Adrenal gland (tissue), 12 donors: ENCODE data around the gene TSPAN32. TPM values are rescaled to one million over a fixed set of nuclear protein-coding genes. Genes with fewer than 3 reads are reported as not detected.

Experiments used
- DNase-seq, 7 donors: peaks; one replicate each; pipeline ENCODE4 v3.0.0-alpha.2; 2019 to 2020
- H3K27ac ChIP-seq, 5 donors: fragments of 200-600 bp; sonication (generic) in 4 of 5; 1 replicate in 3 of 5; 2 replicates in 2 of 5; pipeline versions ENCODE4 v1.5.1 to v1.8.0; 2016 to 2020; ENCODE audit warnings: mild to moderate bottlenecking in 1 of 5
- H3K27me3 ChIP-seq: fragments of 200-600 bp; 2 replicates; pipeline ENCODE4 v1.8.0; 2021
- H3K36me3 ChIP-seq, 2 donors: fragments of 200-600 bp; replicated peaks in 1 of 2; 1 replicate in 1 of 2; 2 replicates in 1 of 2; pipeline versions ENCODE4 v1.5.1 to v1.8.0; 2018 to 2022
- H3K4me1 ChIP-seq, 2 donors: fragments of 200-600 bp; replicated peaks in 1 of 2; 1 replicate in 1 of 2; 2 replicates in 1 of 2; pipeline versions ENCODE4 v1.5.1 to v1.8.0; 2018 to 2021
- H3K4me3 ChIP-seq, 4 donors: fragments of 200-600 bp; sonication (generic) in 3 of 4; one replicate each; pipeline ENCODE4 v1.5.1; 2016 to 2018
- H3K9me3 ChIP-seq, 3 donors: fragments of 200-600 bp; sonication (generic) in 1 of 3; replicated peaks in 1 of 3; 1 replicate in 2 of 3; 2 replicates in 1 of 3; pipeline versions ENCODE4 v1.5.1 to v1.8.0; 2016 to 2021
- CTCF ChIP-seq, 6 experiments: fragments of 450-650 bp in 4 of 6; fragments of 200-600 bp in 2 of 6; sonication (generic) in 1 of 6; IDR thresholded peaks; 1 replicate in 5 of 6; 2 replicates in 1 of 6; pipeline versions ENCODE4 v1.5.1 to v1.8.0; 2016 to 2021; ENCODE audit warnings: antibody characterized with exemption in 6 of 6, mild to moderate bottlenecking in 2 of 6, moderate library complexity in 1 of 6
- POLR2A ChIP-seq, 2 donors: fragments of 450-650 bp; IDR thresholded peaks; one replicate each; pipeline ENCODE4 v1.6.1; 2017; ENCODE audit warnings: antibody characterized with exemption in 2 of 2, mild to moderate bottlenecking in 2 of 2, moderate library complexity in 1 of 2
- WGBS, 4 donors: extraction: QIAGEN DNeasy Blood & Tissue Kit in 2 of 4; methylation state at CpG; one replicate each; pipeline versions ENCODE4 v1.1.5 to v1.1.7; 2013 to 2017; 5-methylcytosine and 5-hydroxymethylcytosine counted together
- intact Hi-C, 2 donors: fragments of 100-400 bp; cut with DNase I; formaldehyde crosslinking; loops; one replicate each; pipeline versions ENCODE4 v1.14.1 to v1.15.0; 2022 to 2023
- polyA plus RNA-seq, 3 donors: library from polyadenylated mRNA; stranded (reverse); fragments of 200-250 nt in 2 of 3; fragments of 350-450 nt in 1 of 3; fragmentation: Illumina TruSeq in 1 of 3; extraction: RNeasy Lipid Tissue Mini Kit (QIAGEN cat#74804) in 1 of 3; gene quantifications; one replicate each; pipeline ENCODE4 v1.2.3, GENCODE V29; 2013 to 2014
- total RNA-seq, 9 donors: library from RNA; depleted of rRNA in 4 of 9; stranded (reverse); fragments of >200 nt in 4 of 9; fragments of 120-200 nt in 1 of 9; fragmentation: NEBNext Ultra II Directional in 1 of 9; extraction: Animal tissue kit (Norgen Biotek cat#: 25700) in 1 of 9; gene quantifications; one replicate each; pipeline versions ENCODE4 v1.1.0 to v1.2.4, GENCODE V29; 2013 to 2023
- donor health status: healthy with polysubstance abuse.
- donor health status: Bipolar disorder and iron deficiency.
- donor health status: DM: yes; HTN: yes; CAD: no.
- donor health status: DM: no; HTN: no; CAD: no.
- donor health status: DM: no; HTN: no; CAD: no.
- donor health status: DM: yes; HTN: yes; CAD: no.

The TSPAN32 gene
- total and polyA plus RNA-seq, 12 donors: 0.14 to 7.0 (median 0.88) TPM; not detected in 4

- no peak overlapping the region for H3K4me3 ChIP-seq
- no peaks in the 10 kb centered on the region for H3K9me3 ChIP-seq
- no peaks in the 10 kb centered on the region for H3K36me3 ChIP-seq
- DNase-seq: no peak
- H3K4me1 ChIP-seq: no peaks in the 10 kb centered on the region
- intact Hi-C loops: loop anchor here in 1 of 2 donors (5.0 kb wide), 1 partner anchor 53 kb away; no protein-coding TSS in a partner anchor
- WGBS, 4 donors: 71 to 90% (median 84%) methylated on average over 7 to 16 of the region's 16 CpGs
- TF ChIP-seq POLR2A (IDR thresholded peaks at IDR 0.05) (no peak), CTCF (IDR thresholded peaks at IDR 0.05) (no peak)
- H3K27me3 ChIP-seq: no peaks in the 10 kb centered on the region
- H3K27ac ChIP-seq: no peak overlapping the region
Measured at GRCh38 chr11:2365571-2366210, 63.9 kb downstream of the TSPAN32 start.

- Histone ChIP-seq H3K27me3 (no peaks in the 10 kb centered on the region), H3K4me3 (no peak overlapping the region), H3K9me3 (no peaks in the 10 kb centered on the region), H3K36me3 (no peaks in the 10 kb centered on the region), H3K27ac (no peak overlapping the region), H3K4me1 (no peaks in the 10 kb centered on the region)
- DNase-seq: no peak
- intact Hi-C loops: loop anchor here in 1 of 2 donors (5.0 kb wide), 1 partner anchor 54 kb away; no protein-coding TSS in a partner anchor
- WGBS, 4 donors: 59 to 88% (median 66%) methylated on average over 7 to 11 of the region's 11 CpGs
- TF ChIP-seq CTCF (IDR thresholded peaks at IDR 0.05): no peak
- no peak for TF ChIP-seq POLR2A (IDR thresholded peaks at IDR 0.05)
Measured at GRCh38 chr11:2366276-2366675, 64.5 kb downstream of the TSPAN32 start.

- 73 to 95% (median 91%) methylated on average over 7 of the region's 7 CpGs for WGBS, 4 donors
- no peak for DNase-seq
- Histone ChIP-seq H3K4me1 (no peaks in the 10 kb centered on the region), H3K27me3 (no peaks in the 10 kb centered on the region), H3K27ac (no peak overlapping the region), H3K9me3 (no peaks in the 10 kb centered on the region), H3K4me3 (no peak overlapping the region), H3K36me3 (no peaks in the 10 kb centered on the region)
- TF ChIP-seq CTCF (IDR thresholded peaks at IDR 0.05): no peak
- no peak for TF ChIP-seq POLR2A (IDR thresholded peaks at IDR 0.05)
- intact Hi-C loops: loop anchor here in 1 of 2 donors (5.0 kb wide), 1 partner anchor 54 kb away; no protein-coding TSS in a partner anchor
Measured at GRCh38 chr11:2366733-2367132, 64.9 kb downstream of the TSPAN32 start.

- H3K4me3 ChIP-seq: no peak overlapping the region
- TF ChIP-seq POLR2A (IDR thresholded peaks at IDR 0.05) (no peak), CTCF (IDR thresholded peaks at IDR 0.05) (no peak)
- H3K9me3 ChIP-seq: no peaks in the 10 kb centered on the region
- WGBS, 4 donors: 86 to 90% (median 88%) methylated on average over 15 to 17 of the region's 17 CpGs
- H3K27ac ChIP-seq: no peak overlapping the region
- intact Hi-C loops: loop anchor here in 1 of 2 donors (5.0 kb wide), 1 partner anchor 55 kb away; no protein-coding TSS in a partner anchor
- H3K4me1 ChIP-seq: no peaks in the 10 kb centered on the region
- no peak for DNase-seq
- H3K27me3 ChIP-seq: no peaks in the 10 kb centered on the region
- no peaks in the 10 kb centered on the region for H3K36me3 ChIP-seq
Measured at GRCh38 chr11:2367266-2368160, 65.7 kb downstream of the TSPAN32 start.
